A172 (cell line): ENCODE measurements around the gene OPCML. TPM values are rescaled to one million over a fixed set of nuclear protein-coding genes. Genes with fewer than 3 reads are reported as not detected.

ENCODE experiments used
- DNase-seq: peaks from one replicate; pipeline ENCODE4 v3.0.0-alpha.2; 2015; ENCODE audit warnings: low spot score
- total RNA-seq: library from RNA; depleted of rRNA; stranded (reverse); fragments of >200 nt; shearing (Covaris generic); gene quantifications from 2 replicates; pipeline ENCODE4 v1.2.3, GENCODE V29; 2014

Gene OPCML
- total RNA-seq, 1 experiment from 2014 or later: not detected

- DNase-seq: no peak
These were observed 908.8 kb downstream of the OPCML start for GRCh38 chr11:132623511-132623910.

- DNase-seq: no peak
These were observed 910.2 kb downstream of the OPCML start for GRCh38 chr11:132621976-132622580.

GRCh38 chr11:132620423-132620822 lies 911.9 kb downstream of the OPCML start:
- DNase-seq: no peak

- no peak for DNase-seq
These were observed 921.5 kb downstream of the OPCML start for GRCh38 chr11:132610791-132611190.

- DNase-seq: peak; percentile 25
These were observed 922.1 kb downstream of the OPCML start for GRCh38 chr11:132610216-132610615.

- no peak for DNase-seq
These were observed 924.7 kb downstream of the OPCML start for GRCh38 chr11:132607575-132607974.

- DNase-seq: peak; percentile 38
These were observed 926.3 kb downstream of the OPCML start for GRCh38 chr11:132605825-132606570.

- DNase-seq: peak; percentile 76
These were observed 927.9 kb downstream of the OPCML start for GRCh38 chr11:132604431-132604830.

GRCh38 chr11:132601875-132602274 lies 930.4 kb downstream of the OPCML start:
- no peak for DNase-seq

GRCh38 chr11:132595711-132596134 lies 936.6 kb downstream of the OPCML start:
- peak; percentile 21 for DNase-seq

- DNase-seq: no peak
These were observed 937.1 kb downstream of the OPCML start for GRCh38 chr11:132595246-132595645.

GRCh38 chr11:132590986-132591385 lies 941.3 kb downstream of the OPCML start:
- no peak for DNase-seq

- DNase-seq: no peak
These were observed 941.7 kb downstream of the OPCML start for GRCh38 chr11:132590554-132590953.

GRCh38 chr11:132589791-132590190 lies 942.5 kb downstream of the OPCML start:
- DNase-seq: no peak

GRCh38 chr11:132588366-132588765 lies 943.9 kb downstream of the OPCML start:
- no peak for DNase-seq

GRCh38 chr11:132587716-132588115 lies 944.6 kb downstream of the OPCML start:
- no peak for DNase-seq

GRCh38 chr11:132586801-132587200 lies 945.5 kb downstream of the OPCML start:
- no peak for DNase-seq

- DNase-seq: no peak
These were observed 952.5 kb downstream of the OPCML start for GRCh38 chr11:132579634-132580327.

- DNase-seq: no peak
These were observed 953.2 kb downstream of the OPCML start for GRCh38 chr11:132579136-132579535.

- no peak for DNase-seq
These were observed 953.7 kb downstream of the OPCML start for GRCh38 chr11:132578580-132578979.

- DNase-seq: peak; percentile 85
These were observed 955.6 kb downstream of the OPCML start for GRCh38 chr11:132576706-132577105.

GRCh38 chr11:132564091-132564885 lies 968.0 kb downstream of the OPCML start:
- DNase-seq: no peak
